ENCODE measurements around the gene PSMD13.

GRCh38 chr11:240315-240714 lies 3.5 kb downstream of the PSMD13 start:
- TF ChIP-seq CTCF (IDR thresholded peaks at IDR 0.05; ENCODE audit: low read depth, low read length, poor library complexity, severe bottlenecking) (no peak), EZH2phosphoT487 (IDR thresholded peaks at IDR 0.05; ENCODE audit: borderline replicate concordance, low read length) (no peak)
